Activated CD4-positive, alpha-beta T cell treated with anti-CD3 and anti-CD28 coated beads, Interleukin-10, Interleukin-2, amounts not matched to agents 100 ng/mL and 50 ng/mL, durations not matched to agents 16 hours and 8 hours (primary cell): ENCODE results near the gene ARL13B.
"Not testable (repeated sequence)": the region's sequence is repeated elsewhere in the genome, so short reads cannot be mapped to it uniquely, and the experiment has no call there.

Source experiments
- DNase-seq: peaks from one replicate; pipeline ENCODE4 v3.0.0-alpha.2; 2020

ARL13B gene

DNA sequence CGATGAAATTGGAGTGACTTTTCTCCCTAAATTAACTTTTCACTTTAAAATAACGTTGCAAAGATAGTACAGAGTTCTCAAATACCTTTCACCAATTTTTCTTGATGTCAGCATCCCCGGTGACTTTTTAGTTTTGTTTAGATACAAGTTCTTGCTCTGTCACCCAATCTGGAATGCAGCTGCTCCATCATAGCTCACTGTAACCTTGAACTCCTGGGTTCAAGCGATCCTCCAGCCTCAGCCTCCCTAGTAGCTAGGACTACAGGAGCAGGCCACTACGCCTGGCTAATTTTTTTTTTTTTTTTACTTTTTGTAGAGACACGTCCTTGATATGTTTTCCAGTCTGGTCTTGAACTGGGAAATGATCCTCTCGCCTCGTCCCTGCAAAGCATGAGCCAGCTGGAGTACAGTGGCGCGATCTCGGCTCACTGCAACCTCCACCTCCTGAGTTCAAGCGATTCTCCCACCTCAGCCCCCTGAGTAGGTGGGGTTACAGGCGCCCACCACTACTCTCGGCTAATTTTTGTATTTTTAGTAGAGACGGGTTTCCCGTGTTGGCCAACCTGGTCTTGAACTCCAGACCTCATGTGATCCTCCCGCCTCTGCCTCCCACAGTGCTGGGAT lies 83.7 kb downstream of the ARL13B start:
- peak; percentile 12 for DNase-seq

GRCh38 chr3:94064243-94064860 lies 84.4 kb downstream of the ARL13B start:
- DNase-seq = no peak

DNA sequence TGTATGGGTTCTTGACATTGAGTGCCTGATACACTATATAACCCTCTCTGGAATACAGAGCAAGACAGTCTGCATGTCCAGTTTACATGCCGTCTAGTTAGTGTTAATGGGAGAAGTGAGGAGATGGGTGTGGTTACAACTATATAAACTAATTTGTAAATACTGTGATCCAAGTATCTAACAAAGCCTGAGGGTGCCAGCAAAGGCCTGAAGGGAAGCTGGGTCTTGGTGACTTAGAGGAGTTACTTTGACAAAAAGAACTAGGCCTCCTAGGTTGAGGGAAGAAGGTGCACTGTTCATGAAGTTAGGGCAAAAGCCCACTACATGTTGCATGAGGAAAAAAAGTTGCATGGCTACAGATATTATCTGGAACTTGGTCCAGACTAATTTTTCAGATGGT lies 85.2 kb downstream of the ARL13B start:
- DNase-seq = no peak

DNA sequence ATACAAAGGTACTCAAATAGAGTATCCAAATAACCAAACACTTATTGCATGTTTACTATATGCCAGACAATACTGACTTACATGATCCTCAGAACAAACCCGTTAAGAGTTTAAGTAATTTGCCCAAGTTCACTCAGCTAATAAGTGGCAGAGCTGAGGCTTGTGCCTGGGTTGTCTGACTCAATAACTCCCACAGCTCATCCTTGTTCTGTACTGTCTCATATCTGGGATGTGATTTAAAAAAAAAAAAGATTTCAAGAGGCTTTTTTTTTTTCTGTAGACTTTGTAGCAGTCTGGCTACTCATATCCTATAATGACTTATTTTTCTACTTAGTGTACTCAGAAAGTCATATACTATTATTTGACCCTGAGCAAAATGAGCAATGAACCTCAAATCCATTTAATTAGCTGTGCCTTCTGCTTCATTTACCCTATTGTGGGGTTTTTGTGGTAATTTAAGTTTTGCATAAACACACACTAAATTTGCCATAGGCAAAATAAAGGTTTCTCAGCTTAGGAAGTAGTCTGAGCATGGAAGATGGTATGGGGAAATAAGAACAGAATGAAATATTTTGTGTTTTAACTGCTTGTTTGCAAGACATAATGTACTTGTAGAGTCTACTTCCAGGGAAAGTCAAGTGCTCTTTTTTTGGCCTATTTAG lies 86.0 kb downstream of the ARL13B start:
- no peak for DNase-seq

GRCh38 chr3:94066506-94067500 lies 86.8 kb downstream of the ARL13B start:
- no peak for DNase-seq

DNA sequence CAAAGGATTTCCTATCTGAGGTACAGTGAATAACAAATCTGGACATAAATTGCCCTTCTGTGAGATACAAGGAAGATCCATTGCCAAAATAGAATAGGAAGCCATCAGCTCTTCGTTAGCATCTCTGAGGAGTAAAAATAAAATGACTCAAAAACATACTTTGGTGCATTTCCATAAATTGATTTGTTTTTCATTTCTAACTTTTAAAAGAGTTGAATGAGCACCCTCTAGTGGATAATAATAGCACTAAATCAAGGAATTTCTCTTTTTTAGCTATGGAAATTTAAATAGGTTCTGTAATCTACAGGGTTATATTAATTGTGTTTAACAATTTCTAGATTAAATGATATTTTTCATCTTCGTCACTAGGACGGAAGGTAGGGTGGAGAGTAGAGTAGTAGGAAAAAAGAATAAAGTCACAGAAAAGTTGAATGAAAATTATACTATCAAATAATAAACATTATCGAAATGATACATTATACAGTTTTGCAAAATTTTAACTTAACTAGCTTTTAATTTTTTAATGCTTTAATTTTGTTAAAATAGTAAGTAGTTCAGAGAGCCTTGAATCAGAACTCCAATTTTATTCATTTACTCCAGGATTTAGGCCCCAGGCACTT lies 89.3 kb downstream of the ARL13B start:
- peak; percentile 19 for DNase-seq

GRCh38 chr3:94070341-94070911 lies 90.5 kb downstream of the ARL13B start:
- peak; percentile 26 for DNase-seq

GRCh38 chr3:94071713-94072284 lies 91.8 kb downstream of the ARL13B start:
- DNase-seq = peak; percentile 18

DNA sequence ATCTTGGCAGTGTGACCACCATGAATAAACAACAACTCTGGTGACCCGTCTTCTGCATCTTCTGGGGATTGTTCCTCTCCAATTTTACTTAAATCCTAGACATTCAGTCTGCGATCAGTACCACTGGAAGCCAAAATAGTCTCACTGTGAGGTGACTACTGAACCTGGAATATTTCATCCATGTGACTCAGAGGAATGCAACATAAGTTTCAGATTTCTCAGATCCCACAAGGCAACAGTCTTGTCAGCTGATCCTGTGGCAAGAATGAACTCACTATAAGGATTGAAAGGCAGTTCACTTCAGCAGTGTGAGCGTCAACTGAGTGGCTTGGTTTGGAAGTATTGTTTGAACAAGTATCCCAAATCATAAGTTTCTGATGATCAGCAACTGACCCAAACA lies 96.1 kb downstream of the ARL13B start:
- DNase-seq = no peak

- DNase-seq = not testable (repeated sequence)
These were observed 100.6 kb downstream of the ARL13B start for GRCh38 chr3:94080552-94080951.

GRCh38 chr3:94081884-94082283 lies 101.9 kb downstream of the ARL13B start:
- DNase-seq = no peak

DNA sequence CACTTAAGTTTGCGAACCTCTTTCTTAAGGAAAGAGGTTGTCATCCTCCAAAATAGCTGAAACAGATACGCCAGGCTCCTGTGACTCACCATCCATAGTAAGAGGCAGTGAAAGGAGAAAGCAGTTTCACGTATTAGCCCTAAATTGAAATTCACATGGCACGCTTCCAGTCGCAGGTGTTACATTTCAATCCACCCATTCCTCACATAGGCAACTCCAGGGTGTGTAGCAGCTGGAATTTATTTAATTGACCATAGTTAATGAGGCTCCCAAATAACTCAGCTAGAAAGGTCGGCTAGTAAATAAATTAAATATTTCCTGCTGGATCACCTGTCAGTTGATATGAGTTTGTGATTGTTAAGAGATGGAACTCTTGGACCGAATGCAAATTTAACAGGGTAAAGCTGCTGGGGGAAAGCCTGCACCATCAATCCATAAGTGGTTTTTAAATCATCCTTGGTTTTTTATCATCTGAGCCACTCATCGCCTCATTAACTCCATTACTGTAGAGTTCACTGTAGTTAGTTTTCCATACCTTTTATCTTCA lies 102.5 kb downstream of the ARL13B start:
- no peak for DNase-seq

GRCh38 chr3:94083261-94083660 lies 103.3 kb downstream of the ARL13B start:
- no peak for DNase-seq

DNA sequence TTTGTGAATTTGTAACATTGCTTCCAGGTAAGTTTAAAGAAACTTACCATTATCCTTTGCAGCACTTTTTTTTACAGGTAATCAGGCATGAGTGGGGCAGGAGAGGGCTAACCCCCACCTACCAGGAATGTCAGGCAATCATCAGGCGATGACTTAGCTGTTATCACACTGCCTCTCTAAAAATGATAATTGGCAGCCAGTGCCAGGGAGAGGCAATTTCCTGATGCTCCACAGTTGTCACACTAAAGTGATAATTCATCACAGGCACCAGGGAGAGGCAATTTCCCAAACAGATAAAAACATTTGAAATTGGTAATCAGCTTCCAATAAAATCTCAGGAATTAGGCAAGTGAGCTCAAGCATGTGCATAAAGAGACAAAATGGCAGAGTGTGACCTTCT lies 109.2 kb downstream of the ARL13B start:
- DNase-seq = no peak

DNA sequence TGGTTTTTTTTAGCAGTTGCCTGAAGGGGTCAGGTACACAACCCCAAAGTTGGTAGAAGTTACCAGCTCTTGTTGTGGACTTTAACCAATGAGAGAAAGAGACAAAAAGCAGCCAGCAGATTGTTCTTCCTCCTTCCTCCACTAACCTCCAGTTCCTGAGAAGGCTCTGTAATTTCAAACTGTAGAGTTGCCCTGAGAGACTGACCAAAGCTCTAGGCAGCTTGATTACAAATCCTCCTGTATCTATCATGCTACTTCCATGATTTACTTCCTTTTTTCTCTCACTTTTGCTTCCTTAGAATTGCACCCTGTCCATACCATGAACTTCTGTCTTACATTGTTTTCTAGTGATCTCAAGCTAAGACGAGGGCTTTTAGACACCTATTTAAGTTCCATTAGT lies 112.1 kb downstream of the ARL13B start:
- no peak for DNase-seq

DNA sequence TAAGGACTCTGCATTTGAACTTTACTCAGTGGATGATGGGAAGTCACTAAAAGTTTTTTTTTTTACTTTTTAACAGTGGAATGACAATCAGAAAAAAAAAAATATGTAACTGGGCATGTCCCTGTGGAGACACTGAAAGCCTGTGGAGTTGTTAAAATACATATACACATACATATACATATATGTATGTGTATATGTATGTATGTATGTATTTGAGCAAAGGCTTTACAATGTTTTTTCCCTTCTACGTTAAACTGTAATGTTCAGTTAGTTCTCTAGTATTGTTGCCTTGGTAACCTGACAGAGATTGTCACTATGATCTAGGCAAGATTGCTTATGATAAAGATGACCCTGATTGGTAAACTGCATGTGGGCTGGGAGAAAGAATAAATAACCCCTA lies 113.2 kb downstream of the ARL13B start:
- no peak for DNase-seq

GRCh38 chr3:94095111-94095510 lies 115.2 kb downstream of the ARL13B start:
- no peak for DNase-seq

DNA sequence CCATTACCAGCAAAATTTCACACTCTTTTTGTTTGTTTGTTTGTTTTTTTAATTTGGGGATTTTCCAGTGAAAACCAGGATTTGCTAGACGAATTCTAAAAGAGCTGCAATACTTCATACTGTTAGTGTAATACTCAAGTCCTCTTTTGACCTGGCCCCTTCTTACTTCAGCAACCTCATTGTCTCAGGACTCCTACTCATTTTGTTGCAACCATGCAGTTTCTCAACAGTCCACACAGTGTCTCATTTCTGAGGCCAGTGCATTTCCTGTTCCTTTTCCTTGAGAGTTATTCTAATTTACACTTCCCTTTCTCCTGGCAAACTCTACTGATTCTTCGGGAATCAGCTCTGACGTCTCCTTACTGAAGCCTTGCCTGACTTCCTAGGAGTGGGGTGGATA lies 118.5 kb downstream of the ARL13B start:
- DNase-seq = no peak

DNA sequence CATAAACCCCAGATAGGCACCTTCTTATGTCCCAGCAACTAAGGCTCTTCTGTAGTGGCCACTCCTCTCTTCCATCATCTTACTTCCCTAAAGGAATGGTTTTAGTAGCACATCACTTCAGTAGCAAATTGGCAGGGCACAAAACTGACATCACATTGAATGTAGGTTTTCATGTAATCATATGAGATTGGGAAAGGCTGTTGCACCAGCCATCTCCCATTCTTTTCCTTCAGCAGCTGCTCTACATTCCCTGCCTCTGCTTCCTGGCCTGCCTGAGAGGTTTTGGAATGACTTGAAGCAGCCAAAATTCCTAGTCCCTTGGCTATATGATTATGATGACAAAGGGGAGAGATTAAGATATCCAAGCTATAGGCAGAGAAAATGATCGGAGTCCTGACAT lies 119.4 kb downstream of the ARL13B start:
- no peak for DNase-seq

GRCh38 chr3:94101860-94102259 lies 121.9 kb downstream of the ARL13B start:
- no peak for DNase-seq
